Smooth muscle cell (in vitro differentiated cells): ENCODE measurements around the gene VPS37C. TPM values are rescaled to one million over a fixed set of nuclear protein-coding genes. Genes with fewer than 3 reads are reported as not detected.

ENCODE experiments used
- DNase-seq: peaks from one replicate; lab custom pipeline; 2025; ENCODE audit not compliant: unreplicated experiment; lab: John Stamatoyannopoulos, UW
- H2AFZ ChIP-seq: fragments of 200-600 bp; sonication (generic); 2 replicates; pipeline ENCODE4 v1.6.0; 2016; ENCODE audit warnings: antibody characterized with exemption, low read depth, mild to moderate bottlenecking
- H3F3A ChIP-seq: fragments of 200-600 bp; sonication (generic); 2 replicates; pipeline ENCODE4 v1.6.0; 2017; ENCODE audit warnings: antibody characterized with exemption, low read depth
- H3K27ac ChIP-seq: fragments of 200-600 bp; sonication (generic); 2 replicates; pipeline ENCODE4 v1.5.1; 2016; ENCODE audit warnings: low read depth, mild to moderate bottlenecking
- H3K27me3 ChIP-seq: fragments of 200-600 bp; sonication (generic); 2 replicates; pipeline ENCODE4 v1.6.1; 2016; ENCODE audit warnings: low read depth, mild to moderate bottlenecking
- H3K36me3 ChIP-seq: fragments of 200-600 bp; sonication (generic); 2 replicates; pipeline ENCODE4 v1.5.1; 2016; ENCODE audit warnings: low read depth
- H3K4me1 ChIP-seq: fragments of 200-600 bp; sonication (generic); 2 replicates; pipeline ENCODE4 v1.5.1; 2016; ENCODE audit warnings: low read depth
- H3K4me2 ChIP-seq: fragments of 200-600 bp; sonication (generic); 2 replicates; pipeline ENCODE4 v1.6.0; 2016; ENCODE audit warnings: mild to moderate bottlenecking
- H3K4me3 ChIP-seq: fragments of 200-600 bp; sonication (generic); 2 replicates; pipeline ENCODE4 v1.5.1; 2016; ENCODE audit warnings: mild to moderate bottlenecking
- H3K79me2 ChIP-seq: fragments of 200-600 bp; sonication (generic); 2 replicates; pipeline ENCODE4 v1.6.0; 2016; ENCODE audit warnings: low read depth, mild to moderate bottlenecking
- H3K9ac ChIP-seq: fragments of 200-600 bp; sonication (generic); 2 replicates; pipeline ENCODE4 v1.6.0; 2016; ENCODE audit warnings: low read depth
- H3K9me3 ChIP-seq: fragments of 200-600 bp; sonication (generic); replicated peaks from 2 replicates; pipeline ENCODE4 v1.5.1; 2016; ENCODE audit warnings: low read depth
- H4K20me1 ChIP-seq: fragments of 200-600 bp; sonication (generic); 2 replicates; pipeline ENCODE4 v1.6.0; 2016; ENCODE audit warnings: low read depth
- CTCF ChIP-seq: fragments of 200-600 bp; sonication (generic); IDR thresholded peaks from 2 replicates; pipeline ENCODE4 v1.5.1; 2017; ENCODE audit warnings: borderline replicate concordance, mild to moderate bottlenecking, antibody characterized with exemption; ENCODE audit not compliant: insufficient read depth, poor library complexity, severe bottlenecking
- WGBS: methylation state at CpG from one replicate; pipeline ENCODE4 v1.1.7; 2016; ENCODE audit warnings: low lambda C conversion rate; 5-methylcytosine and 5-hydroxymethylcytosine counted together
- polyA plus RNA-seq: library from polyadenylated mRNA; unstranded; fragments of >200 nt; fragmentation: Nextera tagmentation; extraction: Ambion mirVana; gene quantifications from 2 replicates; pipeline ENCODE4 v1.2.1, GENCODE V29; 2016
- total RNA-seq: library from RNA; depleted of rRNA; stranded (reverse); fragments of >200 nt; gene quantifications from 2 replicates; pipeline ENCODE4 v1.2.3, GENCODE V29; 2014

The VPS37C gene
- total and polyA plus RNA-seq, 2 experiments from 2014 or later, result 8.8 to 15.4 TPM

GRCh38 chr11:61109671-61110070 lies 51.6 kb downstream of the VPS37C start:
- TF ChIP-seq CTCF, result no peak
- Histone ChIP-seq H3K27ac (no peak overlapping the region), H3K4me1 (no peaks in the 10 kb centered on the region), H3K79me2 (no peaks in the 10 kb centered on the region), H3F3A (no peaks in the 10 kb centered on the region), H3K4me3 (no peak overlapping the region), H3K9ac (no peak overlapping the region), H3K4me2 (no peak overlapping the region), H3K27me3 (no peaks in the 10 kb centered on the region), H3K36me3 (no peaks in the 10 kb centered on the region), H4K20me1 (no peaks in the 10 kb centered on the region), H2AFZ (no peak overlapping the region), H3K9me3 (no peaks in the 10 kb centered on the region)
- DNase-seq, result no peak
- 85% methylated on average over 8 of the region's 8 CpGs for WGBS

GRCh38 chr11:61108847-61109585 lies 52.2 kb downstream of the VPS37C start:
- no peaks in the 10 kb centered on the region for H4K20me1 ChIP-seq
- no peaks in the 10 kb centered on the region for H3K79me2 ChIP-seq
- H3K4me3 ChIP-seq, result no peak overlapping the region
- WGBS, result 91% methylated on average over 15 of the region's 15 CpGs
- no peaks in the 10 kb centered on the region for H3K9me3 ChIP-seq
- H3K36me3 ChIP-seq, result no peaks in the 10 kb centered on the region
- H3K27ac ChIP-seq, result no peak overlapping the region
- H3K4me1 ChIP-seq, result no peaks in the 10 kb centered on the region
- no peak overlapping the region for H3K9ac ChIP-seq
- no peak overlapping the region for H3K4me2 ChIP-seq
- TF ChIP-seq CTCF, result no peak
- DNase-seq, result no peak
- H3K27me3 ChIP-seq, result no peaks in the 10 kb centered on the region
- no peaks in the 10 kb centered on the region for H3F3A ChIP-seq
- H2AFZ ChIP-seq, result no peak overlapping the region

GRCh38 chr11:61107888-61108287 lies 53.3 kb downstream of the VPS37C start:
- Histone ChIP-seq H3K27ac (no peak overlapping the region), H2AFZ (no peak overlapping the region), H4K20me1 (no peaks in the 10 kb centered on the region), H3K79me2 (no peaks in the 10 kb centered on the region), H3F3A (no peaks in the 10 kb centered on the region), H3K36me3 (no peaks in the 10 kb centered on the region), H3K4me3 (no peak overlapping the region), H3K9ac (no peak overlapping the region), H3K4me2 (no peak overlapping the region), H3K4me1 (no peaks in the 10 kb centered on the region), H3K9me3 (no peaks in the 10 kb centered on the region), H3K27me3 (no peaks in the 10 kb centered on the region)
- DNase-seq, result no peak
- 94% methylated on average over 3 of the region's 3 CpGs for WGBS
- no peak for TF ChIP-seq CTCF

- no peak overlapping the region for H3K4me2 ChIP-seq
- H3K9ac ChIP-seq, result no peak overlapping the region
- H3K9me3 ChIP-seq, result no peaks in the 10 kb centered on the region
- H3K4me3 ChIP-seq, result no peak overlapping the region
- H3K27ac ChIP-seq, result no peak overlapping the region
- H3K79me2 ChIP-seq, result no peaks in the 10 kb centered on the region
- 88% methylated on average over 11 of the region's 11 CpGs for WGBS
- no peak for DNase-seq
- H3K4me1 ChIP-seq, result no peaks in the 10 kb centered on the region
- H3F3A ChIP-seq, result no peaks in the 10 kb centered on the region
- no peak overlapping the region for H2AFZ ChIP-seq
- H3K27me3 ChIP-seq, result no peaks in the 10 kb centered on the region
- no peaks in the 10 kb centered on the region for H4K20me1 ChIP-seq
- TF ChIP-seq CTCF, result no peak
- H3K36me3 ChIP-seq, result no peaks in the 10 kb centered on the region
These were observed 54.2 kb downstream of the VPS37C start for GRCh38 chr11:61106894-61107470.
